GM12874 (cell line): ENCODE data around the gene OGFRL1.

ENCODE experiments used
- CTCF ChIP-seq: IDR thresholded peaks from 2 replicates; pipeline ENCODE4 v1.5.1; 2011; ENCODE audit warnings: low read depth, mild to moderate bottlenecking, control low read depth, low read length, moderate library complexity; ENCODE audit not compliant: insufficient read depth

OGFRL1 gene

GRCh38 chr6:71300561-71301168 lies 12.1 kb downstream of the OGFRL1 start:
- TF ChIP-seq CTCF: no peak

GRCh38 chr6:71301546-71301945 lies 12.9 kb downstream of the OGFRL1 start:
- TF ChIP-seq CTCF: no peak

GRCh38 chr6:71309656-71310055 lies 21.0 kb downstream of the OGFRL1 start:
- no peak for TF ChIP-seq CTCF

- TF ChIP-seq CTCF: no peak
Measured at GRCh38 chr6:71310261-71310660, 21.6 kb downstream of the OGFRL1 start.

GRCh38 chr6:71312089-71312488 lies 23.5 kb downstream of the OGFRL1 start:
- TF ChIP-seq CTCF: no peak

- TF ChIP-seq CTCF: no peak
Measured at GRCh38 chr6:71317441-71317840, 28.8 kb downstream of the OGFRL1 start.

GRCh38 chr6:71320041-71320440 lies 31.4 kb downstream of the OGFRL1 start:
- no peak for TF ChIP-seq CTCF

- no peak for TF ChIP-seq CTCF
Measured at GRCh38 chr6:71321314-71321713, 32.7 kb downstream of the OGFRL1 start.
